Stimulated activated CD4-positive, alpha-beta T cell treated with anti-CD3 and anti-CD28 coated beads, Interleukin-4, amount 100 ng/mL, for 4 hours (primary cell): ENCODE measurements around the gene IDUA.
A peak's percentile ranks its signal among the peaks of the same experiment; 100 is the strongest.
"Not testable (repeated sequence)": the region's sequence is repeated elsewhere in the genome, so short reads cannot be mapped to it uniquely, and the experiment has no call there.

Experiments
- DNase-seq, 2 experiments: peaks; one replicate each; pipeline ENCODE4 v3.0.0-alpha.2; 2020

The IDUA gene

DNA sequence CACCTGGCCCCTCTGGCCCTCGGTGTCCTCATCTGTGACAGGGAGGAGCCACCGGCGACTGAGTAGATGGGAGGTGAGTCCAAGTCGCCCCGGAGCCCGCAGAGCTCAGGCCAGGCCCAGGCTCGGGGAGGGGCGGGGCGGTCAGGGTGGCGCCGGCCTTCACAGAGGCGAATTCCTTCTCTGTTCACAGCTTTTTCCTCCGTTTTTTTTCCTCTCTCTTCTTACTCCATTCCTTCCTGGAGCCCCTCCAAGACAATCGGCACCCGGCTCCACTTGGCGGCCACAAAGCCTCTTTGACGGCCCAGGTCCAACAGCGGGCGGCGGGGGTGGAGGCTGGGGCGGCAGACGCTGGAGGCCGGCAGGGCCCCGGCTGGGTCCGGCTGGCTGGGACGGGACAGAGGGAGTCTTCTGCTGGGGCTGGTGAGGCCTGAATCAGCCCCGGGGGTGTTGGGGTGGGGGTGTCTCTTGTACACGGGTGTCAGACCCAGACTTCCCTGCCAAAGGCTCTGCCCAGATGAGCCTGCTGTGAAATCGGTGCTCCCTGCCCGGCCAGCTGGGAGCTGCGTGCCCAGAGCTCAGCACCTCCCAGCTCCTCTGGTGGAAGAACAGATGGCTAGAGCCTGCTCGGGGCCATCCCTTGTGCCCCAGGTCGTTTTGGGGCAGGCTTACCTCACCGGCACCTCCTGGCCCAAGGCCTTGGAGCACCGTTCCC, 47.2 kb downstream of the IDUA start:
- no peak for DNase-seq

DNA sequence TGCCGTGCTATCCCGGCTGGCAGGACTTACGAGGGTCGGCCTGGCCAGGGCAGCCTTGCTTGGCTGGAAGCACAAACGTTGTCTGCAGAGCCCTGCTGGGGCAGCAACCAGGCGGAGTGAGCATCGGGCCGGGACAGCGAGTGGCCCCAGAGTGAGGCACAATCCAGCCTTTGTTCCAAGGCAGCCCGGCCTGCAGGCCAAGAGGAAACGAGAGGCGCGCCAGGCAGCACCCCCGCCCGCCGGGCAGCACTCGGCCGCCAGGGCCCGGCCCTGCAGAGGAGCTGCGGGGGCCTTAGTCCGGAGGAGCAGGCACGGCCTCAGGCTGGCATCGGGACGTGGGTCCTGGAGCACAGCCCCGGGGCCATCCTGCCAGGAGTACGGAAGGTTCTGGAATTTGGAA, 48.7 kb downstream of the IDUA start:
- no peak for DNase-seq

- no peak for DNase-seq
Observed at GRCh38 chr4:1036095-1036494, 49.3 kb downstream of the IDUA start.

GRCh38 chr4:1036976-1037810, 50.3 kb downstream of the IDUA start:
- no peak for DNase-seq

GRCh38 chr4:1038948-1039492, 52.2 kb downstream of the IDUA start:
- DNase-seq: no peak

DNA sequence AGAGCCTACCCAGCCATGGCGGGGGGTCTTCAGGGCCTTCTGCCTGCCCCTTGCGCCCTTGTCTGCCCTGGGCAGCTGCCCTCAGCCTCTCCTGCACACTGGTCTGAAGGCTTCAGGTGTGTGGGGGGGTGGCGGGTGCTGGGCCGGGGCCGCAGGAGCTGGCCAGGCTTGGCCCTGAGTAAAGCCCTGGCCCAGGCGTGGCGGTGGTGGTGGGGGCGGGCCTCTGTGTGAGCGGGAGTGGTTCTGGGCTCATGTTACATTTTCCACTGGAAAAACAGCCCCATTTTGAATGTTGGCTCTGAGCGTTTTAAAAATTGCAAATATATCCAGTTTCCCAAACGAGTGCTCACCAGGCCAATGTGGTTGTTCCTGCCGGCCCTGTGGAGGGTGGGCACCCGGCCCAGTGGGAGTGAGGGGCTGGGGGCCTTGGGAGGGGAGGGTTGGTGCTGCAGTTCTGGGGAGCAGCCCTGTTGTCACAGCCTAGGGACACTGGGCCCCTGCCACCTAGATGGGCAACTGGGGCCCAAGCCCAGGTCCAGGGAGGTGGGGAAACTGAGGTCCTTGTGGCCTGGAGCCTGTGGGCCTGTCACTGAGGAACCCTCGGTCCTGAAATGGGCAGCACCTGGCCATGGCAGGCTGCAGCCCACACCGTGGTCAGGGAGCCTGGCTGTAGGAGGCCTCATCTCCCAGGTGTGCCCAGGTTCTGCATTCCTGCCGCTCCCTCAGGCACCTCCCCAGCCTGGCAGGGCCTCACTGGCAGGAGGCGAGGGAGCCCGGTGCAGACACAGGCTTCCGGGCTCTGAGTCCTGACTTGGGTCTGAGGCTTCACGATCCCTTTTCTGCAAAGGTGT, 52.9 kb downstream of the IDUA start:
- DNase-seq: no peak

DNA sequence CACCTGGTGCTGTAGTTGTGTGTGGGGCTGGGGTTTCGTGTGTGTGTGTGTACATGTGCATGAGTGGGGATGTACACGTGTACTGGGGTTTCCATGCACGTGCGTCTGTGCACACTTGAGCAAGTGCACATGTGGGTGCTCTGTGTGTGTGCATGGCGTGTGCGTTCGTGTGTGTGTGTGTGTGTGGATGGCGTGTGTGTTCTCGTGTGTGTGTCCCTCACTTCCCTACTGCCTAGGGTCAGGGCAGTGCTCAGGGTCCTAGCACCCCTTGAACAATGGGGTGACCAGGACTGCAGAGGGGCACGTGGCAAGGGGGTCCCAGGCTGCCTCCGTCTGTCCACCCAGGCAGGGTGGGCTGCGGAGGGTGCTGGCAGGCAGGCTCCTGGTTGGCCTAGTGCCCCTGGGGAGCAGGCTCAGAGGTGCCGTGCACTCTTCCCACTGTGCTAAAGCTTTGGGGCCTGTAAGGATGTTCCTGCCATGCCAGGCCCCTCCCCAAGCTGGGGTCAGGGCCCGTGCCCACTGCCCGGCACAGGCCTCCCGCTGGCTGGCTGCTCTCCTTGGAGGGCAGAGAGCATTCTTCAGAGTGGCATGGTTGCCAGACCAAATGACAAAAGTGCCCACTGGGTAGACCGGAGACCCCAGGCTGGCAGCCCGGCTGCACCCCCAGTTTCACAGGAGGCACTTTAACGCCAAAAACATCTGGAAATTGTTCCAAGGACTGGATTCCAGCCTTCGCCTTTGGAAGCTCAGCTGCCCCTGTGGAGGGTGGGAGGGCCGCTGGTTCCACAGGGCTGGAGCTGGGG, 53.7 kb downstream of the IDUA start:
- DNase-seq: no peak

- DNase-seq: no peak
Observed at GRCh38 chr4:1041147-1041935, 54.5 kb downstream of the IDUA start.

DNA sequence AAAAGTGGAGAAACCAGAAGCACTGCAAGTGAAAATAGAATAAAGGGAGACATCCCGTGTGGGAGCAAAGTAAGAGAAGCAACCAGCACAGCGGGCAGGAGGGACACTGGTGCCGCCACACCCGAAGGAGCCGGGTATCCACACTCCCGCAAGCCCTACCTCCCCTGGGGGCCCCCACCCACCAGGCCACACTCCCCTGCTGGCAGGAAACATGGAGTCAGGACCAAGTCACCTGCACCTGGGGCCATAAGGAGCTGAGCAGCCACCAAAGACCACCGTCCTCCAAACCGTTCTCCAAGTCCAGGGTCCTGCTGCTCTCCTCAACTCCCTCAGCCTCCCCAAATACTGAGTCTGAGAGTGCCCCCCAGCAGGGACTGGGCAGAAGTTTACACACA, 55.1 kb downstream of the IDUA start:
- DNase-seq: no peak

- DNase-seq: no peak
Observed at GRCh38 chr4:1042352-1043055, 55.7 kb downstream of the IDUA start.

DNA sequence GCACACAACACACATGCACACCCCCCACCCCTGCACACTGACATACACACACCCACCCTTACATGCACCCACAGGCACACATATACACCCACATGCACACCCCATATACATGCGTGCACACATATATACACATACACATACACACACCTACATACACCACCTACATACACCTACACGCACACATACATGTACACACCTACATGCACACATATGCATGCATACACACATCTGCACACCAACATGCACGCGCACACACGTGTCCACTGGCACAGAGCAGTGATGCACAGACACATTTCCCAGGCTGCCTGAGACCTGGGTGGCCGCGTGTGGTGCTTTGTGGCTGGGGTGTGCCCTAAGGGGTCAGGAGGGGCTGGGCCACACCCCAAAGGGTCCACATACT, 56.3 kb downstream of the IDUA start:
- DNase-seq: no peak

GRCh38 chr4:1043651-1044468, 57.0 kb downstream of the IDUA start:
- DNase-seq: peak in 1 of 2 experiments; percentile 24

- no peak for DNase-seq
Observed at GRCh38 chr4:1044469-1045192, 57.8 kb downstream of the IDUA start.

GRCh38 chr4:1045193-1045594, 58.4 kb downstream of the IDUA start:
- no peak for DNase-seq

- no peak for DNase-seq
Observed at GRCh38 chr4:1045595-1046201, 58.9 kb downstream of the IDUA start.

DNA sequence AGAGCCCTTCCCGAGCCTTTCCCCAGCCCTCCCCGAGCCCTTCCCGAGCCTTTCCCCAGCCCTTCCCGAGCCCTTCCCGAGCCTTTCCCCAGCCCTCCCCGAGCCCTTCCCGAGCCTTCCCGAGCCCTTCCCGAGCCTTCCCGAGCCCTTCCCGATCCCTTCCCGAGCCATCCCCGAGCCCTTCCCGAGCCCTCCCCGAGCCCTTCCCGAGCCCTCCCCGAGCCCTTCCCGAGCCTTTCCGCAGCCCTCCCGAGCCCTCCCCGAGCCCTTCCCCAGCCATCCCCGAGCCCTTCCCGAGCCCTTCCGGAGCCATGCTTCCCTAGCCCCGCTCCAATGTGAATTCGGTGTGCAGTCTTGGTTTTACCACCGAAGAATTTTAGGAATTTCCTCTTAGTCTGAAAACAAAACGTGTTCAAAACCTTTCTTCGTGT, 59.8 kb downstream of the IDUA start:
- DNase-seq: not testable (repeated sequence)

DNA sequence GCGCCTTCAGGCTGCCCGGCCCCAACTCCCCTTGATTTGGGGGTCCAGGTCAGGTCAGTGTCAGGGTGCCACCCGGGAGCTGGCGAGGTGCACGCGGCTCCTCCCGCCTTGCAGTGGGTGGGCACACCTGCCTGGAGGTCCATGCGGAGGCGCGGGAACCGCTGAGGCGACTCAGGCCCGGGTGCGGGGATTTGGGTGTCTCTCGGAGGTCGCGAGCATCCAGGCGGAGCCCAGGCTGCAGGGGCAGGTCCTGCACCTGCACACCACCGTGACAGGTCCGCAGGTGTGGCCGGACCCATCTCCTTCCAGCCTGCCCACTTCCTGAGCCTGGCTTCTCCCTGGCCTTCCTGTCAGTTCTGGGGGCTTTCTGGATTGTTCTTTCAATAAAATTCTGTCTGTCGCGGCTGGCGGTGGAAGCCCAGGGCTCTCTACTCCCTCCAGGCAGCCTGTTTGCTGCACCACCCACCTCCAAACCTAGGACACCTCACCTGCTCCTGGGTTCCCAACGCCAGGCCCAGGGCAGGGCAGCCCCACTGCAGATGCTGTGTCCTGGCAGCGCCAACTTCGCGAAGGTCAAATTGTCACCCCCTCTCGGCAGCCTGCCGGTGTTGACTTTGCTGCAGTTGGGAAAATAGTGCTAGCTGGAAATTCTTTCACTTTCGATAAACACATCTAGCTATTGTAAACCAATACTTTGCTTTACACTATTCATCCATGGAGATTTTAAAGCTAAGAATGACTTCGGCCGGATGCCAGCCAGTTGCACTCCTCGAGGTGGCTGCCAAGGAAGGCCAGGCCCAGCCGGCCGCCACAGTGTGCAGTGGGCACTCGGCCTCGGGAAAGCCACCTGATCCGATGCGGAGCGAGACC, 60.5 kb downstream of the IDUA start:
- DNase-seq: no peak
